Transverse colon (tissue), 4 donors: Measurements from ENCODE around the gene TMTC1. TPM values are rescaled to one million over a fixed set of nuclear protein-coding genes. Genes with fewer than 3 reads are reported as not detected.

Experiments
- DNase-seq: peaks from one replicate; pipeline ENCODE4 v3.0.0-alpha.2; 2019
- H3K27ac ChIP-seq, 4 donors: fragments of 200-600 bp; sonication (generic); 2 replicates each; pipeline ENCODE4 v1.5.1; 2016 to 2018; ENCODE audit warnings: inconsistent platforms in 4 of 4
- H3K27me3 ChIP-seq: fragments of 200-600 bp; sonication (generic); 2 replicates; pipeline ENCODE4 v1.5.1; 2017; ENCODE audit warnings: inconsistent platforms
- H3K36me3 ChIP-seq, 4 donors: fragments of 200-600 bp; sonication (generic); 2 replicates each; pipeline ENCODE4 v1.5.1; 2017 to 2019; ENCODE audit warnings: inconsistent platforms in 4 of 4
- H3K4me1 ChIP-seq, 4 donors: fragments of 200-600 bp; sonication (generic); 2 replicates each; pipeline ENCODE4 v1.5.1; 2017 to 2020; ENCODE audit warnings: inconsistent platforms in 4 of 4
- H3K4me3 ChIP-seq, 4 donors: fragments of 200-600 bp; sonication (generic); 1 replicate in 1 of 4; 2 replicates in 3 of 4; pipeline versions ENCODE4 v1.5.1 to v1.6.1; 2017 to 2019; ENCODE audit warnings: inconsistent platforms in 4 of 4
- H3K9me3 ChIP-seq, 2 donors: fragments of 200-600 bp; sonication (generic); 2 replicates each; pipeline ENCODE4 v1.5.1; 2017 to 2019; ENCODE audit warnings: inconsistent platforms in 2 of 2
- EP300 ChIP-seq: sonication (generic); formaldehyde crosslinking; IDR thresholded peaks from one replicate; pipeline ENCODE4 v1.6.1; 2017; ENCODE audit warnings: antibody characterized with exemption, low read depth
- POLR2A ChIP-seq: fragments of 450-650 bp; IDR thresholded peaks from one replicate; pipeline ENCODE4 v1.6.1; 2016; ENCODE audit warnings: antibody characterized with exemption, mild to moderate bottlenecking, moderate library complexity
- POLR2AphosphoS5 ChIP-seq, 3 donors: sonication (generic); formaldehyde crosslinking; IDR thresholded peaks; one replicate each; pipeline ENCODE4 v1.6.1; 2016; ENCODE audit warnings: antibody characterized with exemption in 3 of 3
- whole genome bisulfite sequencing, 2 donors: methylation state at CpG; one replicate each; pipeline ENCODE4 v1.1.5; 2018; ENCODE audit warnings: low coverage in 1 of 2; 5-methylcytosine and 5-hydroxymethylcytosine counted together
- in situ Hi-C, 4 donors: fragments of 200-750 bp; cut with MboI; loops; one replicate each; pipeline versions ENCODE4 v1.15.0 to v1.15.1; 2017; ENCODE audit warnings: low sequenced_read_pairs in 3 of 4, low pct_ligation_motif_present in 1 of 4, low pct_unique_long_range_greater_than_20kb in 1 of 4
- intact Hi-C: fragments of 100-400 bp; cut with DNase I; formaldehyde crosslinking; loops from one replicate; pipeline ENCODE4 v1.15.1; 2023; ENCODE audit warnings: low total_unique reads
- total RNA-seq, 4 donors: library from RNA; depleted of rRNA; stranded (reverse); fragments of >200 nt; gene quantifications; one replicate each; pipeline ENCODE4 v1.1.0, GENCODE V29; 2016
- TF ChIP-seq, protein P1 (sequence below), 5 experiments: fragments of 200-600 bp in 3 of 5; fragments of 450-650 bp in 2 of 5; sonication (generic) in 3 of 5; IDR thresholded peaks; 1 replicate in 2 of 5; 2 replicates in 3 of 5; pipeline ENCODE4 v1.5.1; 2016 to 2017; ENCODE audit warnings: antibody characterized with exemption in 5 of 5, inconsistent platforms in 3 of 5, mild to moderate bottlenecking in 2 of 5, moderate library complexity in 1 of 5

TMTC1 gene
- total RNA-seq, 4 donors from 2014 or later = 10.2 to 26.9 (median 16.9) TPM

DNA sequence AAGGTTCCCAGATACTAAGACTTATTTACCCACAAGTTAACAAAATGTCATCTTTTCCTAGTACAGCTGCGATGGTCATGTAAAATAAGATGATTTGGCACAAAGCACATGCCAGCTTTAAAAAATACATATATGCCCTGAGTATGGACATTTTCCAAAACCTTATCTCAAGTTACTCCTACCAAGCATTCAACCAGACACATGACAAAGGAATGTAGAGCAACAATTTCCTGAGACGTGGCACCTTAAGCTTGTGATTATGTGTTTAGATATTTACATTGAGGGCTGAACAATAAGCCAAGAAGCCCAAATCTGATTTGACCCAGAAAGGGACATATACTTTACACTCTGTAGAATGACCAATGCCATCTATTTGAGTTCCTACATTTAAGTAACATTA lies 261.8 kb downstream of the TMTC1 start:
- Histone ChIP-seq H3K36me3 (peaks cover 0 to 4% (median 0%) of the 10 kb centered on the region in 4 donors), H3K27ac (no peak overlapping the region), H3K4me1 (no peaks in the 10 kb centered on the region), H3K4me3 (no peak overlapping the region), H3K9me3 (no peaks in the 10 kb centered on the region), H3K27me3 (no peaks in the 10 kb centered on the region)
- intact Hi-C loops = no loop called here
- DNase-seq = no peak
- no peak for TF ChIP-seq POLR2A
- no peak for TF ChIP-seq POLR2AphosphoS5 (IDR thresholded peaks at IDR 0.05)
- TF ChIP-seq, protein P1, sequence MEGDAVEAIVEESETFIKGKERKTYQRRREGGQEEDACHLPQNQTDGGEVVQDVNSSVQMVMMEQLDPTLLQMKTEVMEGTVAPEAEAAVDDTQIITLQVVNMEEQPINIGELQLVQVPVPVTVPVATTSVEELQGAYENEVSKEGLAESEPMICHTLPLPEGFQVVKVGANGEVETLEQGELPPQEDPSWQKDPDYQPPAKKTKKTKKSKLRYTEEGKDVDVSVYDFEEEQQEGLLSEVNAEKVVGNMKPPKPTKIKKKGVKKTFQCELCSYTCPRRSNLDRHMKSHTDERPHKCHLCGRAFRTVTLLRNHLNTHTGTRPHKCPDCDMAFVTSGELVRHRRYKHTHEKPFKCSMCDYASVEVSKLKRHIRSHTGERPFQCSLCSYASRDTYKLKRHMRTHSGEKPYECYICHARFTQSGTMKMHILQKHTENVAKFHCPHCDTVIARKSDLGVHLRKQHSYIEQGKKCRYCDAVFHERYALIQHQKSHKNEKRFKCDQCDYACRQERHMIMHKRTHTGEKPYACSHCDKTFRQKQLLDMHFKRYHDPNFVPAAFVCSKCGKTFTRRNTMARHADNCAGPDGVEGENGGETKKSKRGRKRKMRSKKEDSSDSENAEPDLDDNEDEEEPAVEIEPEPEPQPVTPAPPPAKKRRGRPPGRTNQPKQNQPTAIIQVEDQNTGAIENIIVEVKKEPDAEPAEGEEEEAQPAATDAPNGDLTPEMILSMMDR (IDR thresholded peaks at IDR 0.05) = no peak
- WGBS, 2 donors = 67 to 74% methylated on average over 2 of the region's 2 CpGs
- in situ Hi-C loops = no loop called here

DNA sequence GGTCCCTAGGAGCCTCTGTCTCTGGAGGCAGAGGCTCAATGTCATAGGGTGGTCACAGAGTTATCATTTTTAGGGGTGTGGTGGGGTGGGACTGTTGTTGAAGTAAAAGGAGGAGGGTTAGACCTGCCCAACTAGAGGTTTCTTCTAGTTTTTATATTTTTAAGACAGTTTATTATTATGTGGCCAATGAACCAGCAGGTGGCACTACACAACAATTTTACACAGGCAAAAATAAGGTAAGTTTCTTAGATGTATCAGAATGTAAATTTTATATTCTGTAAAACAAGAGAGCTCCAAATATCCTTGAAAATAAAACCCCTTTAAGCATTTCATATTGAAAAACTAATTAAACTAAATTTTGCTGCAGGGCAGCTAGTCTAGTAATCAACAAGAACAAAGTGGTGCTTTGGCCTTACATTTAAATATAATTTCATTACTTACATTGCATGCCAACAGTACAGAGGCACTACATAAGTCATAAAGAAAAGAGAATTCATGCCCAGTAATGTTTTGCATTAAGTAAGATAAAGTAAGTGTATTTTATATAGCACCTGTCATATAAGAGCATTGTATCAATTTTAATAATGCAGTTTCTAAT lies 264.1 kb downstream of the TMTC1 start:
- no peak for DNase-seq
- intact Hi-C loops = no loop called here
- no peak for TF ChIP-seq POLR2AphosphoS5 (IDR thresholded peaks at IDR 0.05)
- TF ChIP-seq, protein P1 (IDR thresholded peaks at IDR 0.05) = peak; percentile 47 to 66 (median 50)
- Histone ChIP-seq H3K4me1 (no peaks in the 10 kb centered on the region), H3K27ac (no peak overlapping the region), H3K4me3 (no peak overlapping the region), H3K27me3 (no peaks in the 10 kb centered on the region), H3K36me3 (peaks cover 0 to 4% (median 0%) of the 10 kb centered on the region in 4 donors), H3K9me3 (no peaks in the 10 kb centered on the region)
- in situ Hi-C loops = no loop called here

DNA sequence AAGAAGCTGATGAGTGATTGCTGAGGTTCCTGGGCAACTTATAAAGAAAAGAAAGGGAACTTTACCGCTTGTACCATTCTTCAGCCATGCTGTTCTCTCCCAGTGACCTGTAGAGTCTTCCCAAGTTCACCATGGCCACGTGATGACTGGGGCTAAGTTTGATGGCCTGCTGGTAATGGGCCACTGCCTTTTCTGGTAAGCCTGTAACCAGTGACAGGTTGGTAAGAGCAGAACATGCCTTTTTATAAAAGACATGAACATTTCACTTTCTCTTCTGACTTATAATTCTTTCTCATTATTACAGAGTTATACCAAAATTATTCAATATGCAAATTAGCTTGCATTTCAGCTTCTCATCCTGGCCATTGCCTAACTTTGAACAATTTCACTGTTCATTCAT lies 265.3 kb downstream of the TMTC1 start:
- TF ChIP-seq POLR2A (no peak), POLR2AphosphoS5 (IDR thresholded peaks at IDR 0.05) (no peak), EP300 (no peak)
- TF ChIP-seq, protein P1 (IDR thresholded peaks at IDR 0.05) = no peak
- H3K27ac ChIP-seq = no peak overlapping the region
- WGBS, 2 donors = 63% methylated on average over 2 of the region's 2 CpGs; no CpG with 5 or more reads in 1 of the 2 donors
- DNase-seq = no peak
- H3K4me3 ChIP-seq = no peak overlapping the region
- in situ Hi-C loops (no loop called here), intact Hi-C loops (no loop called here)
- no peaks in the 10 kb centered on the region for H3K4me1 ChIP-seq
- no peaks in the 10 kb centered on the region for H3K9me3 ChIP-seq
- H3K36me3 ChIP-seq = peaks cover 0 to 4% (median 0%) of the 10 kb centered on the region in 4 donors
- no peaks in the 10 kb centered on the region for H3K27me3 ChIP-seq

DNA sequence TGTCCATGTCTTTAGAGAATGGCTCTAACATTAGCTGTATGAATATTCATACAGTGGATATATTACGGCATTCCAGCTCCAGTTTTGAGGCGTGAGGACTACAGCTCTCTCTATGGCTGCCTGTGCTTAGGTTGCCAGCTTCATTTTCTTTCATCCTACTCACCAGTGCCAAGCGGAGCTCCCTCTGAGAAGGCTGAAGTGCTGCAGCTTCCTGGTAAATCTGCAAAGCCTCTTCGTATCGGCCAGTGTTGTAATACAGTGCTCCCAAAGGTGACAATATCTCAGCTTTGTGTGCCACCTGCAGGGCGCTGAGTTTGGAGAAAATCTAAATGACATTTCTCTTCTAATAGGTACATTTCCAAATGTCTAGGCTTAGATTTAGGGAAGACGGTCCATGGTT lies 266.5 kb downstream of the TMTC1 start:
- Histone ChIP-seq H3K4me3 (no peak overlapping the region), H3K27ac (no peak overlapping the region), H3K36me3 (peaks cover 0 to 4% (median 0%) of the 10 kb centered on the region in 4 donors), H3K27me3 (no peaks in the 10 kb centered on the region), H3K9me3 (no peaks in the 10 kb centered on the region), H3K4me1 (no peaks in the 10 kb centered on the region)
- in situ Hi-C loops (no loop called here), intact Hi-C loops (no loop called here)
- TF ChIP-seq, protein P1 (IDR thresholded peaks at IDR 0.05) = no peak
- TF ChIP-seq POLR2AphosphoS5 (IDR thresholded peaks at IDR 0.05) = no peak
- no peak for TF ChIP-seq POLR2A
- no peak for TF ChIP-seq EP300
- DNase-seq = no peak
- 67% methylated on average over 7 of the region's 7 CpGs; no CpG with 5 or more reads in 1 of the 2 donors for WGBS, 2 donors
